T-helper 1 cell treated with Interleukin-12 subunit alpha and Interleukin-12 subunit beta and Interleukin-4 antibody, amounts not matched to agents 30 μg/mL and 1 μg/mL, for 36 hours (primary cell): Measurements from ENCODE around the gene PAM.
"Not testable (repeated sequence)": the region's sequence is repeated elsewhere in the genome, so short reads cannot be mapped to it uniquely, and the experiment has no call there.

Experiments
- H3K27ac Mint-ChIP-seq: one replicate; pipeline ENCODE4 v1.8.0; 2021; ENCODE audit warnings: mild to moderate bottlenecking, mixed read lengths
- H3K27me3 Mint-ChIP-seq: one replicate; pipeline ENCODE4 v1.8.0; 2021; ENCODE audit warnings: low read depth, mixed read lengths
- H3K36me3 Mint-ChIP-seq: one replicate; pipeline ENCODE4 v1.8.0; 2021; ENCODE audit warnings: low read depth, mixed read lengths
- H3K4me1 Mint-ChIP-seq: one replicate; pipeline ENCODE4 v1.8.0; 2021; ENCODE audit warnings: low read depth, mixed read lengths
- H3K4me3 Mint-ChIP-seq: one replicate; pipeline ENCODE4 v1.8.0; 2021; ENCODE audit warnings: mild to moderate bottlenecking, moderate library complexity, mixed read lengths
- H3K9me3 Mint-ChIP-seq: one replicate; pipeline ENCODE4 v1.8.0; 2021; ENCODE audit warnings: mixed read lengths

PAM gene

DNA sequence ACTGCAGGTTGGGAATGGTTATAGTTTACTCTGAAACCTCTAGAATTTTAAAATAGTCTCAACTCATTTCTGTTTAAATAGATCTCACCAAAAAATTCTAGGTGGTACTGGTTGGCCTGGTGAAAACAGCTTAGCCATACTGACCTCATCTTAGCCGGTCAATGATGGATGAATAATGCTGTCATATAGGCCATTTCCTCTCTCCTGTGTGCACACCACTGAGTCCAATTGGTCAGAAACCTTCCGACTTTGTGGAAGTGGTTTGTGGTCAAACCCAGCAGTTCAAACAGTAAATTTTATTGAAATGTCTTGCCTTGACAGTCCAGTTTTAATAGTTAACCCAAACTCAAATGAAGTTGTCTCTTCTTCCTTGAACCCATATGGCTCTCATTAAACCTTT is 266.2 kb downstream of the PAM start:
- peaks cover 8% of the 10 kb centered on the region for H3K36me3 Mint-ChIP-seq
- H3K9me3 Mint-ChIP-seq: no peaks in the 10 kb centered on the region
- H3K4me3 Mint-ChIP-seq: no peak overlapping the region
- H3K27me3 Mint-ChIP-seq: no peaks in the 10 kb centered on the region
- H3K27ac Mint-ChIP-seq: no peak overlapping the region
- peaks cover 2% of the 10 kb centered on the region for H3K4me1 Mint-ChIP-seq

DNA sequence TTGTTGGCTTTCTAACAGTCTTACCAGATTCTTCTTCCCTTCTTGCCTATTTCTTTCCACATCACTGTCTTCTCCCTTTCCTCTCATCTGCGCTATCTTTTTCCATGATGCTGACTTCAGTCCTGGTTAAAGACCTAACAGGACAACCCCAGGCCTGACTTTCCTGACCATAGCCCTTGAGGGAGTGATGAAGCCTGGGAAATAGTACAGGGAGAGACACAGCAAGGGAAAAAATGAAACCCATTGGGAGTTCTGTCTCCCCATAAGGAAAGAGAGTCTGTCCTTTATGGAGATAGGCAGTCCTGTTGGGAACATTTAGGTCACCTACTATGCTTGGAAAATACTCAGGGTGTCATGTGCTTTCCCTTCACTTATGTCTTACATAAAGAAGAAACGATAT is 272.2 kb downstream of the PAM start:
- no peaks in the 10 kb centered on the region for H3K4me1 Mint-ChIP-seq
- H3K36me3 Mint-ChIP-seq: peaks cover 8% of the 10 kb centered on the region
- H3K9me3 Mint-ChIP-seq: no peaks in the 10 kb centered on the region
- H3K4me3 Mint-ChIP-seq: no peak overlapping the region
- no peak overlapping the region for H3K27ac Mint-ChIP-seq
- no peaks in the 10 kb centered on the region for H3K27me3 Mint-ChIP-seq

DNA sequence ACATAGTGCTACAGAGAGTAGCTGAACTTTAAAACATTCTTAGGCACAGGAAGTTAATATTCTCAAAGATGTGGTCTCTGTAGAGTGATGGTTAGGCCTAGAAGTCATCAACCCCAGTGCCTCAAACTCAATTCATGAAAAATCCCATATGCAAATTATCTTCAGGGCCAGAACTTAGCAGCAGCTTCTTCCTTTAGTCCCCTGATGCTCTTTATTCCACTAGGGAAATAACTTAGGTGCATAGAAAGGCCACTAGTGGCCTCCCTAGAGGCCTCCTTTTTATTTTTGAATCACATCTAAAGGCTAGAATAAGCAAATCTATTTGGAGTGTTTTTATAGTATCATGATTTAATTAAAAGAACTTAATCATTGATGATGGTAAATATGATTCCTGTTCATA is 276.5 kb downstream of the PAM start:
- Mint-ChIP-seq H3K4me1 (no peaks in the 10 kb centered on the region), H3K27me3 (no peaks in the 10 kb centered on the region), H3K27ac (no peak overlapping the region), H3K4me3 (no peak overlapping the region), H3K36me3 (peaks cover 5% of the 10 kb centered on the region), H3K9me3 (no peaks in the 10 kb centered on the region)

DNA sequence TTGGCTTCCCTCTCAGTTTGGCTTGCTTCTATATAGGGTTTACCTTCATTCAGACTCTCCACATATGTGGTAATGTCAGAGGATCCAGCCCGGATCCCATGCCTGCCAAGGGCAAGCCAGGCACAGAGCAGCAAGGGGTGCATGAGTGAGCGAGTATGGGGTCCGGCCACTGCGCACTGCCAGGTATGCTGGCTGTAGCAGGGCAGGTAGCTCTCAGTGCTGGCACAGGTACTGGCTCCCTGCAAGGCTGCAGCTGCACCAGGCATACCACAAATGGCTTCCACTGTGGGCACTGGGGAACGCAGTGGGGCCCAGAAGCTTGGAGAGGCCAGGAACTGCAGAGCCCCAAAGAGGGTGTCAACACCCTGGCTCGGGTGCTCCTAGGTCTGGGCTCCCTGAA is 278.6 kb downstream of the PAM start:
- Mint-ChIP-seq H3K4me1 (no peaks in the 10 kb centered on the region), H3K27ac (no peak overlapping the region)

DNA sequence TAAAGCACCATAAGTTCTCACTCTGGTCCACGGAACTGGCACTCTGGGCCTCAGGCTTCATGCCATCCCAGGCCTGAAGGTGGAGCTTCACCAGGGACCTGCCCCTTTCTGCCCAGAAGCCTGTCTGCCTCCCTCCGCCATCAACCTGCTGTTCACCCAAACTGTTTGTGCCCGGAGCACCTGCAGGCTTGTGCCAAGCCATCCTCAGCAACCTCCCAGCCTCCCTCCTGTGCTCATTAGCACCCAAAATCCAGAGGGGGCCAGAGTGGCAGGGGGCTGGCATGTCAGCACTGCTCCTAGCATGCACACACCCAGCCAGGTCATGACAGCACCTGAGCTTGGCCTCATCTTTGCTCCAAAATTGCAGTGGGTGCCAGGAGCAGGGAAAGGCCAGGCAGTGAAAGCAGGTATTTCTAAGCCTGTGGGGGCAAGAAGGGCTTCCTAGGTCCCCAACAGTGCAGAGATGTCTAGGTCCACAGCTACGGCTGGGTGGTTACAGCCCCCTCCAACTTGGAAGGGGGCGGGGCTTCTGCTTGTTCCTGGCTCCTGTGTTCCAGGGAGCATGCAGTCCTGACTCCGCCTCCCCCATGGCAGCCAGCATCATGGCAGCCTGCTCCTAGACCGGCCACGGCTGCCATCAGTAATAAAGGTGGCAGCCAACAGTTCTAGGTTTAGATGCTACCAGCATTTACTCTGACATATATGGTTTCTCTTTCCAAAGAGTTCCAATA is 279.7 kb downstream of the PAM start:
- H3K27me3 Mint-ChIP-seq: peaks cover 6% of the 10 kb centered on the region
- no peak overlapping the region for H3K27ac Mint-ChIP-seq
- peaks cover 2% of the 10 kb centered on the region for H3K36me3 Mint-ChIP-seq
- no peaks in the 10 kb centered on the region for H3K9me3 Mint-ChIP-seq
- no peak overlapping the region for H3K4me3 Mint-ChIP-seq
- no peaks in the 10 kb centered on the region for H3K4me1 Mint-ChIP-seq

More for the DNA sequence above, 278.6 kb downstream of the PAM start:
- H3K9me3 Mint-ChIP-seq: no peaks in the 10 kb centered on the region
- H3K27me3 Mint-ChIP-seq: peaks cover 6% of the 10 kb centered on the region
- H3K4me3 Mint-ChIP-seq: no peak overlapping the region
- peaks cover 5% of the 10 kb centered on the region for H3K36me3 Mint-ChIP-seq

DNA sequence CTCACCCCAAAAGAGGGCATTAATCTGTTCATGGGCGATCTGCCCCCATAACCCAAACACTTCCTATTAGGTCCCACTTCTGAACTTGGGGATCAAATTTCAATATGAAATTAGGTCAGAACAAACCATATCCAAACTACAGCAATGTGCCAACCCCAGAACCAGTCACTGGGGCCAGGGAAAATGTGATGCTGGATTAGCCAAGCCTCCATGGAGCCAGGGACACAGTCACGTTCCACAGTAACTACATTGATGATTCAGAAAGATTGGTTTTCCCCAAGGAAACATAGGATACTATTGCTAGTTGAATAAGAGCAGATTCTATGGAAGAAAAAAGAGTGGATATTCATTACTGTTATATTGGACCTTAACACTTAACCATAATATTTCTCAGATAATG is 280.6 kb downstream of the PAM start:
- Mint-ChIP-seq H3K27ac (no peak overlapping the region), H3K9me3 (no peaks in the 10 kb centered on the region), H3K4me1 (no peaks in the 10 kb centered on the region), H3K36me3 (peaks cover 2% of the 10 kb centered on the region), H3K27me3 (peaks cover 6% of the 10 kb centered on the region), H3K4me3 (no peak overlapping the region)

DNA sequence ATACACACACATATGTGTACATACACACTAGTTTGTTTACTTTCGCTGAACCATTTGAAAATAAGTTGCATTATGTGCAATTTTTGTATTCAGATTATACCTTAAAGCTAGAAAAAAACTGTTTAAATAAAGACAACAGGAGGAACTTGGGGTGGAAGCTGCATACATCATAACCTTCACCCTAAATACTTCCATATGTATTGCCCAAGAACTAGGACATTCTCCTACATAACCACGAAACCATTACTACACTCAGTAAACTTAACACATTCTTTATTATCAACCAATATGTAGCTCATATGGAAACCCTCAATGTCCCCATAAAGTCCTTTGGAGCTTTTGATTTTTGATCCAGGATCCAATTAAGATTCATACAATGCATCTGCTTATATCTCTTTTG is 281.5 kb downstream of the PAM start:
- H3K9me3 Mint-ChIP-seq: no peaks in the 10 kb centered on the region

DNA sequence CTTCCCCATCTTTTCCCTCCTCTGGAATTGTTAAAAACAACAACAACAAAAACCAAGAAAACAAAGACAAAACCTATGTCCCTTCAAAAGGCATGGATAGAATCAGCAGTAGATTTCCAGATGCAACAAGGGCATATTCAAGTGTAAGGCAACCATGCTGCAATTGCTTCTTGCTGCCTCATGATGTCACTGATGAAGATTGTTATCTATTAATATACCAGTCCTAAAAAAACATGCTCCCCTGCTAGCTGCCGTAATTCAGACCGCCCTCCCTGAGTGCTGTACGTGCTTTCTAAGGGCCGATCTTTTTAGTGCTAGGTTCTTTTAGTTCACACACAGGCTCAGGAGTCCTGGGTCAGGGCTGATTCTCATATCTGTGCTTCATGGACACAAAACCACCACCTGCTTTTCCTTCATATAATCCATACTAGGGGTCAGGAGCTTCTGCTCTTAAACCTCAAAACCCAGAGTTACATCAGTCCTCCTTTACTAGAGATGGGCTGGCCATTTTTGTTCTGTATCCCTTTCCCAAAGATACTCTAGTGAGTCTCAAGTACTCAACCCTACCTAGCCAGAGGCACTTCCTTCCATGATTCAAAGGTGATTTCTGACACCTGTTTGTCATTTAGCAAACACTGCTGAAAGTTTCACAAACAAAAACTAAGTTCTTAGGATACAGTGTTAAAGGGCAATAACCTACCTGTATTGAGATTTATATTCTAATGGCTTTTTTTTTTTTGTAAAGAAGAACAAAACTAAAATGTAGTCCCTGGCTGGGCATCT is 282.8 kb downstream of the PAM start:
- no peaks in the 10 kb centered on the region for H3K36me3 Mint-ChIP-seq

More for the DNA sequence above, 281.5 kb downstream of the PAM start:
- Mint-ChIP-seq H3K36me3 (no peaks in the 10 kb centered on the region), H3K27me3 (peaks cover 6% of the 10 kb centered on the region), H3K4me1 (no peaks in the 10 kb centered on the region), H3K4me3 (no peak overlapping the region), H3K27ac (no peak overlapping the region)

DNA sequence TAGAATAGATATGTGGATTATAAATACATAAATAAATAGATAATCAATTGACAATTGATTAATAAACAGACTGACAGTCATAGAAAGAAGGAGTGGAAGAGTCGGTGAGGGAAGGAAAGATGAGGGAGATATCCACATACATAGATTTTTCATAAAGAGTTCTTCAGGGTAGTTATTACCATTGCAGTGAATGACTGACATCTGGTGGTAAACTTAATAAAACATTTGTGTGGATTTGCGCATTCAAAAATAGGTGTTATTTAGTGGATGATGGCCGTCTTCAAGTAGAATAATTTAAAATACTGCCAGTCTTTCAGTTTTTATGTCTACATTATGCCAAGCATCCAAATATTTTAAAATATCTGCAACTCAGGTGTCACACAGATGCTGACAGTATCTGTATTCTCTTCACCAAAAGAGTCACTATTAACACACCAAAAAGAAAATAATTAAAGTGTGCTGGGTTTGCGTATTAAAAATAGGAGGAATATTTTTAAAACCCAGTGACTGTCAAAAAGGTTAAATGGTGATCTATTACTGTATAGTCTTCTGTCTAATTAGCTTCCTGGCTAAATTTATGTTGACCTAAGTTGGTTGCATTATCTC is 286.1 kb downstream of the PAM start:
- Mint-ChIP-seq H3K27me3 (peaks cover 28% of the 10 kb centered on the region), H3K4me3 (no peak overlapping the region), H3K27ac (no peak overlapping the region), H3K4me1 (no peaks in the 10 kb centered on the region), H3K36me3 (no peaks in the 10 kb centered on the region), H3K9me3 (no peaks in the 10 kb centered on the region)

More for the DNA sequence above, 282.8 kb downstream of the PAM start:
- no peak overlapping the region for H3K27ac Mint-ChIP-seq
- no peak overlapping the region for H3K4me3 Mint-ChIP-seq
- no peaks in the 10 kb centered on the region for H3K9me3 Mint-ChIP-seq
- no peaks in the 10 kb centered on the region for H3K4me1 Mint-ChIP-seq
- peaks cover 10% of the 10 kb centered on the region for H3K27me3 Mint-ChIP-seq

DNA sequence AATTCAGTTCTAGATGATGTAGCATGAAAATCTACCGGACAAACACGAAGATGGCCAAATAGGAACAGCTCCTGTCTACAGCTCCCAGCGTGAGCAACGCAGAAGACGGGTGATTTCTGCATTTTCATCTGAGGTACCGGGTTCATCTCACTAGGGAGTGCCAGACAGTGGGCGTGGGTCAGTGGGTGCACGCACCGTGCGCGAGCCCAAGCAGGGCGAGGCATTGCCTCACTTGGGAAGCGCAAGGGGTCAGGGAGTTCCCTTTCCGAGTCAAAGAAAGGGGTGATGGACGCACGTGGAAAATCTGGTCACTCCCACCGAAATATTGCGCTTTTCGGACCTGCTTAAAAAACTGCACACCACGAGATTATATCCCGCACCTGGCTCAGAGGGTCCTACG is 291.6 kb downstream of the PAM start:
- H3K27ac Mint-ChIP-seq, H3K36me3 Mint-ChIP-seq: not testable (repeated sequence)
- H3K27me3 Mint-ChIP-seq: peaks cover 22% of the 10 kb centered on the region

GRCh38 chr5:103057208-103058130 is 302.4 kb downstream of the PAM start:
- H3K27me3 Mint-ChIP-seq: peaks cover 4% of the 10 kb centered on the region
- H3K4me1 Mint-ChIP-seq: no peaks in the 10 kb centered on the region
- no peak overlapping the region for H3K27ac Mint-ChIP-seq
- no peaks in the 10 kb centered on the region for H3K36me3 Mint-ChIP-seq
- no peaks in the 10 kb centered on the region for H3K9me3 Mint-ChIP-seq
- no peak overlapping the region for H3K4me3 Mint-ChIP-seq

More for the DNA sequence above, 291.6 kb downstream of the PAM start:
- H3K9me3 Mint-ChIP-seq, H3K4me3 Mint-ChIP-seq, H3K4me1 Mint-ChIP-seq: not testable (repeated sequence)

GRCh38 chr5:103059525-103059924 is 304.4 kb downstream of the PAM start:
- H3K27ac Mint-ChIP-seq: no peak overlapping the region
- no peaks in the 10 kb centered on the region for H3K9me3 Mint-ChIP-seq
- H3K4me1 Mint-ChIP-seq: no peaks in the 10 kb centered on the region
- no peak overlapping the region for H3K4me3 Mint-ChIP-seq
- H3K27me3 Mint-ChIP-seq: peaks cover 8% of the 10 kb centered on the region
- H3K36me3 Mint-ChIP-seq: no peaks in the 10 kb centered on the region

DNA sequence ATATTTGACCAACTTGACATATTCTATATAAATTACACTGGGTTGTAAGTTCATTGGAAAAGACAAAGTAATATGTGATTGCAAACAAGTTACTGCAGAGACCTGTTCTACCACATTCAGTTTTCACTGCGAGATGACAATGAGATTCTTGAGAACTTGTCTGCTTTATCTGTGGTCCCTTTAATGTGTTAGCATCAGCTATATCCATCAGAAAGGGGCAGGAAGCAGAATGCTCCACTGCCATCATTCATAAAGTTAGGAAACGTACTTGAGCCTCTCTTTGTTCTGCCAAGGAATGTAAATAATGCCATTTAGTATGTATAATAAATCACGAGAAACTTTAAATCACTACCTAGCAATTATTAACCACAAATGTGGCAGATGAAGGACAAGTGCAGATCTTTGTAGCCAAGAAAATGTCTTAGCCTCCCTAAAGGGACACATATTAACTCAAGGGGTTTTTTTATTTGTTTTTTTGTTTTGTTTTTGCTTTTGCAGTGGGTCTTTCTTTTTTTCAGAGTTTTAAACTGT is 305.4 kb downstream of the PAM start:
- peaks cover 8% of the 10 kb centered on the region for H3K27me3 Mint-ChIP-seq
- no peaks in the 10 kb centered on the region for H3K36me3 Mint-ChIP-seq
- H3K9me3 Mint-ChIP-seq: no peaks in the 10 kb centered on the region
- no peak overlapping the region for H3K4me3 Mint-ChIP-seq
- H3K27ac Mint-ChIP-seq: no peak overlapping the region
- no peaks in the 10 kb centered on the region for H3K4me1 Mint-ChIP-seq

GRCh38 chr5:103066326-103066725 is 311.2 kb downstream of the PAM start:
- Mint-ChIP-seq H3K9me3 (no peaks in the 10 kb centered on the region), H3K4me3 (no peak overlapping the region), H3K27me3 (peaks cover 15% of the 10 kb centered on the region), H3K27ac (no peak overlapping the region), H3K4me1 (no peaks in the 10 kb centered on the region), H3K36me3 (no peaks in the 10 kb centered on the region)
